GM19043 (cell line): ENCODE measurements around the gene THOP1.
"Not testable (repeated sequence)": the region's sequence is repeated elsewhere in the genome, so short reads cannot be mapped to it uniquely, and the experiment has no call there.

ENCODE experiments used
- ATAC-seq: cut with Tn5 transposase; IDR thresholded peaks from one replicate; pipeline ENCODE4 v1.9.1; 2021; ENCODE audit warnings: low read depth; ENCODE audit not compliant: unreplicated experiment

THOP1 gene

GRCh38 chr19:2814426-2814825, 29.1 kb downstream of the THOP1 start:
- no peak for ATAC-seq

DNA sequence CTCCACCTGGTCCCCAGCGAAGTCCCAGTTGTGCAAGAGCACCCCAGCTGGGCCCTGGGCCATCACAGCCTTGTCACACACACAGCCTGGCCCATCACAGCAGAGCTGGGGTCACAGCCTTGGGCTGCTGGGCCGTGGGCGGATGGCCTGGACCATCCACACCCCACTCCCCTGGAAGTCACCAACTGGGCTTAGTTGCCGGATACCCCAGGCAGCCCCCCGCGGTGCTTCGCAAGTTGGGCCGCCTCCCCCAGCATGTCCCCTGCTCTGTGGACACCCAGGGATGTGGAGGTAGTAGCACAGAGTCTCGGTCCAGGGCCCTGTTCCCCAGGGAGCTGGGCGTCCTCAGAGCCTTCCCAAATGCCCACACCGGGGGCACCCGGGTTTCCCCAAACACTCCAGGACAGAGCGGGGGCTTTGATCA, 29.9 kb downstream of the THOP1 start:
- no peak for ATAC-seq

DNA sequence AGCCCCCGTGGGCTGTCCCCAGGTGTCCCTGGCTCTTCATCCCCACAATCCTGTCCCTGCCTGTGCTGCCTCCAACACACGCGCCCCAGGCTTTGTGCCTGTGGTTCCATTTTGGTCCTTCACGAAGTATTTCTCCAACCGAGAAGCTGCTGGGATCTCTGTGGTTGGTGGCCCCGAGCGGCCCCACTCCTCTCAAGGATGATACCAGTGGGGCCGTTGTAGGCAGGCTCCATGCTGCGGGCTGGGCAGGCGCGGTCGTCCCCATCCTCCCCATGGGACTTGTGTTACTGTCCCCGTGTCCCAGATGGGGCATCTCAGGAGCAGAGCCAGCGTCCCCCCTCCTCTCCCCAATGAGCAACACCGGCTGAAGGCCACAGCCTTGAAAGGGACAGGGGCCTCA, 30.6 kb downstream of the THOP1 start:
- no peak for ATAC-seq

- no peak for ATAC-seq
Observed at GRCh38 chr19:2816641-2817040, 31.3 kb downstream of the THOP1 start.

GRCh38 chr19:2817237-2817829, 32.0 kb downstream of the THOP1 start:
- ATAC-seq, result not testable (repeated sequence)

DNA sequence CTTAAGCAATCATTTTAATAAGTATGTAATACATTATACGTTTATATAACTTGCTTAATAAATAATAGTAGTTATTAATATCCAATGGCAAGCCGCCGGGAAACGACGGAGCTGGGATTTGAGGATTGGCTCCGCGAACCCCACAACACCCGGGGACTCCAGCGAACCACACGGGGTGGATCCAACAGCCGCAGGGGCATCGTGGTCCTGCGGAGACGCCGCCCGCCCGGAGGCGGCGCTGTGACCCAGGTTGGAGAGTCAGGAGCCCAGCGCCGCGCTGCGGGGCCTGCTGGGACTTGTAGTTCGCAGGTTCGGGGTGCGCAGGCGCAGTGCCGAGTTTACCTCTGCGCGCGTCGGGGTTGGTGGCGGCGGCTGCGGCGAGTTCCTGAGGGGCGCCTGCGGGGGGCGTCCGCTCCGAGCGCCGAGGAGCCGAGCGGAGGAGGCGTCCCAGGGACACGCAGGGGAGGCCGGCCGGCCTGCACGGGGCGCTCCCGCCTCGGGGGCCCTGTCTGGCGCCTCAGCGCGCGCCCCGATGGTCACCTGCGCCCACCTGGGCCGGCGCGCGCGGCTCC, 34.3 kb downstream of the THOP1 start, which contains the start of gene ZNF554:
TSS of gene ZNF554 (plus strand) at position 329 of the 572 bp plus-strand sequence. CDS start at position 533, 204 bp downstream.
- ATAC-seq, result peak; percentile 72

DNA sequence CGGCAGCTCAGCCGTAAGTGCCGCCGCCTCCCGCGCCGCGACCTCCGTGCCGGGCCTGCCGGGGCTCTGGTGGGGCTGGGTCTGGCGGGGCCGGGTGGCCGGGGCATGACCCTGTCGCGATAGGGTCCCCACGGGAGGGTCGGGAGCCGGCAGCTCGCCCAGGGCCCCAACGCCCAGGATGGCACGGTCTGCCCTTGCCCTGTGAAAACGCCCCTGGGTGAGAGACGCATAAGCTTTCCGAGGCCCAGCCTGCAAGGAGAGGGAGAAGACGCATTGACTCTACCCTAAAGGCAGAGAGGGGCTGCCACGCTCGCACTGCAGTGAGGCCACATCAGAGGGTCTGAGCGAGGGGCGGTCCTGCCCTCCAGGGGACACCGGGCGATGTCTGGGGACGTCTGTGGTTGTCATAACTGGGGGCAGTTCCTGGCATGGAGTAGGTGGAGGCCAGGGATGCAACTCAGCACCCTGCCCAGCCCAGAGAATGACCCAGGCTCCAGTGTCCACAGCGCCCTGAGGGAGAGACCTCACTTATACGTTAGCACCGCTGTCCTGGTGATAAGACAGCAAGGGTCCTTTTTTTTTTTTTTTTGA, 34.9 kb downstream of the THOP1 start:
- ATAC-seq, result no peak

DNA sequence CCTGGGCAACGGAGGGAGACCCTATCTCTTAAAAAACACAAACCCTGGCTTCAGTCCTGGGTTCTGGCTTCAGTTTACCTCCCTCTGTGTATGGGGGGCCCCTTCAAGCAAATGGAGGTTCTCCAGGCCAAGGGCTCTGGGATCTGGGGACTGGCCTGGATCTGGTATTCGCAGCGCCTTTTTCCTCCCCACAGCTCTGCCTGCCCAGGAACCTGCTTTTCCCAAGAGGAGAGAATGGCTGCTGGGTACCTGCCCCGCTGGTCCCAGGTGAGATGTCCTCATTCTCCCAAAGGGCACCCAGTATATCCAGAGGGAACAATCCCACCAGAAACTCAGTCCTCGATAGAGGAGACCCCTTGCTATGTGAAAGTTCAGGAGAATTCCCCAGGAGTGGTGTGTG, 37.5 kb downstream of the THOP1 start:
- no peak for ATAC-seq

DNA sequence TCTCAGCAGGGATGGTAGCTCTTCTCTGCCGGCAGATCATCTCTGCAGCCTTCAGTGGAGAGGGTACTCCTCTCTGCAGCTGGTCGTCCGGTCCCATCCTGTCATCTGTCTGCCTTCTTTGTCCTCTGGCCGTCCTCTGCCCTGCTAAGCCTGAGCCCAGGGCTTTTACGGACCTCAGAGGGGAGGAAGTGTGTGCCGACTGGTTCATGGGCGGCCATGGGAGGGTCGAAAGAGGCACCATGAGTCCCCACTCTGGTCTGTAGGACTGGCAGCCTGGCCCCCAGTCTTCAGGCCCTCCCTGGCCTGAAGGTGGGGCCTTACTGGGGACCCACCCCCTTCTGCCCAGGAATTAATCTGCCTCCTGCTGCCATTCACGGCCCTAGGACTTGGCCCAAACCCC, 38.3 kb downstream of the THOP1 start:
- no peak for ATAC-seq

- ATAC-seq, result no peak
Observed at GRCh38 chr19:2824129-2824528, 38.8 kb downstream of the THOP1 start.

DNA sequence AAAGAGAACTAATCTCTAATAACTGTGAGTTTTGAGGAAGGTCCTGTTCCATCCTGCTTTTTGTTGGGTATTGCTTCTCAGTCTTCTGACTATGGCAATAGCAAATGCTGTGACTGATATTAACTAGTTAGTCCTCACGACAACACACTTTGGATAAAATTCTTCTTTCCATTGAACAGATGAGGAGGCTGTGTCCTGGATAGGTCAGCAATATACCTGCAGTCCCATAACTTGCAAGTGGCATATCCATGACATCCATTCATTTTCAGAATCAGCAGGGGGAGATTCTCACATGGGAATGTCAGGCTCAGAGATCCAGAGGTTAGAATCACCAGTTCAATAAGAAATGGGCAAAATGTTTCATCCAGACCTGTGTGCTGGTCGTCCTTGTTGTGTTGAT, 41.7 kb downstream of the THOP1 start:
- no peak for ATAC-seq

DNA sequence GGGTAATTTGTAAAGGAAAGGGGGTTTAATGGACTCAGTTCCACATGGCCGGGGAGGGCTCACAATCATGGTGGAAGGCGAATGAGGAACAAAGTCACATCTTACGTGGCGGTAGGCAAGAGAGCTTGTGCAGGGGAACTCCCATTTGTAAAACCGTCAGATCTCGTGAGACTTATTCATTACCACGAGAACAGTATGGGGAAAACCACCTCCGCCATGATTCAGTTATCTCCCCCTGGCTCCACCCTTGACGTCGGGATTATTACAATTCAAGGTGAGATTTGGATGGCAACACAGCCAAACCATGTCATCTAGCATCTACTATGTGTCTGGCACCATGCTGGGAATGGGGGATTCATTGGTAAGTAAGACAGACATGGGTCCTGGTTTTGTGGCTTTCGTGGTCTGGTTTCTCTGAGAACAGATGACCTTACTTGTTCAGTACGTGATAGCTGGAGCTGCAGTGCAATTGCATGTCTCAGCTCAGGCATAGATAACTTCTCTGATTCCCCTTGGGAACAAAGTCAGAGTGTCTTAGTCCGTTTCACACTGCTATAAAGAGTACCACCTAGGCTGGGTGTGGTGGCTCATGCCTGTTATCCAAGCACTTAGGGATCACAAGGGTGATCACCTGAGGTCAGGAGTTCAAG, 42.7 kb downstream of the THOP1 start:
- no peak for ATAC-seq

- ATAC-seq, result no peak
Observed at GRCh38 chr19:2834294-2834871, 49.1 kb downstream of the THOP1 start.

DNA sequence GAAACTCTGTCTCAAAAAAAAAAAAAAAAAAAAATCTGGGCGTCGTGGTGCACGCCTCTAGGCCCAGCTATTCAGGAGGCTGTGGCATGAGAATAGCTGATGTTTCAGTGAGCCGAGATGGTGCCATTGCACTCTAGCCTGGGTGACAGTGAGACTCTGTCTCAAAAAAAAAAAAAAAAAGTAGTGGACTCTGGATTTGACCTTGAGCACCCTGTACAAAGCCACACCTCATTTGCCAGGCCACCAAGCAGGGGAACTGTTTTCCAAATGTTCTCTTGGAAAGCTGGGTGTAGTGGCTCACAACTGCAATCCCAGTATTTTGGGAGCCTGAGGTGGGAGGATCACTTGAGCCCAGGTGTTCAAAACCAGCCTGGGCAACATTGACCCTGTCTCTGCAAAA, 52.1 kb downstream of the THOP1 start:
- ATAC-seq, result no peak

GRCh38 chr19:2840794-2841791, 55.8 kb downstream of the THOP1 start, which contains the start of gene ZNF555:
TSS of gene ZNF555 (plus strand) at chr19:2841475. CDS start at chr19:2841573, 98 bp downstream.
- ATAC-seq, result peak; percentile 93

GRCh38 chr19:2841855-2842574, 56.7 kb downstream of the THOP1 start:
- ATAC-seq, result no peak

DNA sequence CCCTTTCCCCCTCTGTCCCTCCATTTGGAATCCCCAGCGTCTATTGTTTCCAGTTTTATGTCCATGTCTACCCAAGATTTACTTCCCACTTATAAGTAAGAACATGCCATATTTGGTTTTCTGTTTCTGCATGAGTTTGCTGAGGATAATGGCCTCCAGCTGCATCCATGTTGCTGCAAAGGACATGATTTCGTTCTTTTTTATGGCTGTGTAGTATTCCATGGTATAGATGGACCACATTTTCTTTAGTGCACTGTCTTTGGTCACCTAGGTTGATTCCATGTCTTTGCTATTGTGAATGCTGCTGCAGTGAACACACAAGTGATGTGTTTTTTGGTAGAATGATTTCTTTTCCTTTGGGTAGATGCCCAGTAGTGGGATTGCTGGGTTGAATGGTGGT, 59.8 kb downstream of the THOP1 start:
- ATAC-seq, result no peak

DNA sequence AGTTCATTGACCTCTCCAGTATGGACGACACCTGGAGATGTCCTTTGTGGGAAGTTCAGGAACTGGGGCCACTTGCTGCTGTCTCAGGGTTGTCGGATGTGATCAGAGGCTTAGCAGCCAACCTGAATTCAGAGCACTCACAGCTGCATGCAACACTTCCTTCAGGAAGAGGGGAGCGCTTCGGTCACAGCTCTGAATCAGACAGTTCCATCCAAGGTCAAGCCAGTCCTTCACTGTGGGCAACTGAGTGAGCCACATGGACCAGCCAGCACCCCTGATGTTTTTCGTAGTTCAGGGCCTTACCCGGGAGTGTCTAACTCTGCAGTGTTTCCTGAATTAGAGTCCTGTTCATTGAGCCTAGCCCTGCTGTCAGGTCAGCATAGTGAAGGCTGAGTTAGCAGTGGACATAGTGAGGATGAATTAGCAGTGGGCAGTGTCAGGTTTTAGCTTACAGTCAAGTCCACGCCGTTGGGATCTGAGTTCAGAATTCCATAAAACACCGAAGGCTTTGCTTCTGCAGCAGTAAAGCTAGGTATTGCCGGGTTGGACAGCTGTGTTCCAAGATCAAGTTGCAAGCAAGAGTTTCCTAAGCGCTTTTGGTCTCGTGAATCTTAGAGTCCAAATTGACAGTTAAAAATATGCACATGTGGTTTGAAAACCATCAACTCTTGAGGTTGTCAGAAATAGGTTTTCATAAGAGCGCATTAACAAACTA, 61.0 kb downstream of the THOP1 start:
- ATAC-seq, result no peak

- ATAC-seq, result no peak
Observed at GRCh38 chr19:2847507-2847906, 62.2 kb downstream of the THOP1 start.
